Breast epithelium (tissue), 3 donors: ENCODE measurements around the gene EEF1G.

ENCODE experiments used
- CTCF ChIP-seq, 3 donors: fragments of 450-650 bp; IDR thresholded peaks; one replicate each; pipeline ENCODE4 v1.5.1; 2016 to 2017; ENCODE audit warnings: antibody characterized with exemption in 3 of 3, mild to moderate bottlenecking in 3 of 3, moderate library complexity in 3 of 3
- POLR2A ChIP-seq: fragments of 450-650 bp; IDR thresholded peaks from one replicate; pipeline ENCODE4 v1.6.1; 2016; ENCODE audit warnings: antibody characterized with exemption, mild to moderate bottlenecking, moderate library complexity
- POLR2AphosphoS5 ChIP-seq, 3 donors: sonication (generic); formaldehyde crosslinking; IDR thresholded peaks; one replicate each; pipeline ENCODE4 v1.6.1; 2017; ENCODE audit warnings: antibody characterized with exemption in 3 of 3

DNA sequence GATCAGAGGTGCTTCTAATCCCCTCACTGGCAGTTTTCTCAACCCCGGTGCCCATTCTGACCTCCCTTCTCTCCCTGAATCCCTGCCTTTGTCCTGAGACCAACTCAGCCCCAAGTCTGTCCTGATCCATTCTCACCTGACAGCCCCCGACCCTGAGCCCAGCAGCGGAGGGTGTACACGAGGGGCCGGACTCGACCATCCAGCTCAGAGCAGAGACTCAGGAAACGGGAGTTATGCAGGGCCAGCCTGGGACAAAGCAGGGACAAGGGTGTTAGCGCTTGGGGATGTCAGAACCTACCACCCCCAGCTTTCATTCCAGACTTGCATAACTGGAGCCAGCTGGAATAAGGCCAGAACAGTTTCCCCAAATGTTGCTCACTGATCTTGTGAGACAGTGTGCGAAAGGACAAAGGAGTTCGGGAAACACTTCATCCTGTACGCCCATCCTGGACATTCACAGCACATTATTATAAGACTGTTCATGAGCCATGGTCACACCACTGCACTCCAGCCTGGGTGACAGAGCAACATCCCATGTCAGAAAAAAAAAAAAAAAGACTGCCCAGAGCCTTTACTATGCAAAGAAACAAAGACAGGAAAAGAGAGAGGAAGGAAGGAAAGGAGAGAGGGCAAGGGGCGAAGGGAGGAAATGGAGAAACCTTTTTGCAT is 3.5 kb upstream of the EEF1G start:
- TF ChIP-seq CTCF (IDR thresholded peaks at IDR 0.05) (no peak), POLR2A (no peak), POLR2AphosphoS5 (IDR thresholded peaks at IDR 0.05) (no peak)
